OCI-LY1 (cell line): ENCODE measurements around the gene ERN2.

ENCODE experiments used
- H2AFZ ChIP-seq: fragments of 200-600 bp; sonication (generic), shearing (Covaris generic); 2 replicates; pipeline ENCODE4 v1.6.0; 2014; ENCODE audit warnings: antibody characterized with exemption, mild to moderate bottlenecking, low read length
- H3F3A ChIP-seq: fragments of 200-600 bp; sonication (generic), shearing (Covaris generic); 2 replicates; pipeline ENCODE4 v1.6.0; 2014; ENCODE audit warnings: mild to moderate bottlenecking, antibody characterized with exemption, low read length, moderate library complexity; ENCODE audit not compliant: insufficient read depth
- H3K27ac ChIP-seq: fragments of 200-600 bp; sonication (generic); 2 replicates; pipeline ENCODE4 v1.5.1; 2014; ENCODE audit warnings: low read length, mixed run types, mild to moderate bottlenecking, low read depth; ENCODE audit not compliant: poor library complexity, severe bottlenecking
- H3K27me3 ChIP-seq: fragments of 200-600 bp; sonication (generic); 2 replicates; pipeline ENCODE4 v1.6.0; 2014; ENCODE audit warnings: antibody characterized with exemption, mild to moderate bottlenecking, low read length, moderate library complexity; ENCODE audit not compliant: insufficient read depth
- H3K36me3 ChIP-seq: fragments of 200-600 bp; sonication (generic); 2 replicates; pipeline ENCODE4 v1.6.1; 2014; ENCODE audit warnings: mild to moderate bottlenecking, antibody characterized with exemption, low read length, moderate library complexity, mixed read lengths; ENCODE audit not compliant: insufficient read depth
- H3K4me1 ChIP-seq: fragments of 200-600 bp; sonication (generic); 2 replicates; pipeline ENCODE4 v1.5.1; 2014; ENCODE audit warnings: mild to moderate bottlenecking, low read length, moderate library complexity; ENCODE audit not compliant: insufficient read depth, severe bottlenecking
- H3K4me2 ChIP-seq: fragments of 200-600 bp; sonication (generic), shearing (Covaris generic); 2 replicates; pipeline ENCODE4 v1.6.1; 2014; ENCODE audit warnings: low read length
- H3K4me3 ChIP-seq: fragments of 200-600 bp; sonication (generic); 2 replicates; pipeline ENCODE4 v1.5.1; 2014; ENCODE audit warnings: low read length, low read depth, mild to moderate bottlenecking, mixed read lengths; ENCODE audit not compliant: poor library complexity, severe bottlenecking
- H3K79me2 ChIP-seq: fragments of 200-600 bp; shearing (Covaris generic); 2 replicates; pipeline ENCODE4 v1.6.1; 2016; ENCODE audit warnings: mixed run types, low read length, mixed read lengths; ENCODE audit not compliant: insufficient read depth
- H3K9ac ChIP-seq: fragments of 200-600 bp; sonication (generic), shearing (Covaris generic); 2 replicates; pipeline ENCODE4 v1.6.1; 2014; ENCODE audit warnings: mild to moderate bottlenecking, low read length, mixed read lengths
- H3K9me2 ChIP-seq: fragments of 200-600 bp; sonication (generic), shearing (Covaris generic); 2 replicates; pipeline ENCODE4 v1.6.1; 2014; ENCODE audit warnings: low read depth, mild to moderate bottlenecking, low read length, mixed read lengths
- H3K9me3 ChIP-seq: fragments of 200-600 bp; shearing (Covaris generic); 2 replicates; pipeline ENCODE4 v1.6.1; 2014; ENCODE audit warnings: low read length, mixed read lengths
- H4K20me1 ChIP-seq: fragments of 200-600 bp; sonication (generic), shearing (Covaris generic); 2 replicates; pipeline ENCODE4 v1.6.0; 2016; ENCODE audit warnings: mild to moderate bottlenecking, low read length; ENCODE audit not compliant: insufficient read depth
- CTCF ChIP-seq: fragments of 200-600 bp; sonication (generic), shearing (Covaris generic); IDR thresholded peaks from 2 replicates; pipeline ENCODE4 v1.5.1; 2017; ENCODE audit warnings: mild to moderate bottlenecking, antibody characterized with exemption, low read length, moderate library complexity, mixed read lengths
- EZH2 ChIP-seq: fragments of 200-600 bp; sonication (generic), shearing (Covaris generic); IDR thresholded peaks from 2 replicates; pipeline ENCODE4 v1.8.0; 2017; ENCODE audit warnings: borderline replicate concordance, mixed run types, mild to moderate bottlenecking, antibody characterized with exemption, low read length, moderate library complexity, mixed read lengths

Gene ERN2

GRCh38 chr16:23651943-23652468, 61.0 kb downstream of the ERN2 start:
- H3K4me2 ChIP-seq = no peak overlapping the region
- H3K79me2 ChIP-seq = peaks cover 9% of the 10 kb centered on the region
- H3K9me2 ChIP-seq = no peaks in the 10 kb centered on the region
- H3K27me3 ChIP-seq = no peaks in the 10 kb centered on the region
- no peaks in the 10 kb centered on the region for H3F3A ChIP-seq
- no peak overlapping the region for H3K27ac ChIP-seq
- no peak overlapping the region for H3K4me3 ChIP-seq
- H3K4me1 ChIP-seq = peaks cover 16% of the 10 kb centered on the region
- H2AFZ ChIP-seq = no peak overlapping the region
- H3K36me3 ChIP-seq = peaks cover 72% of the 10 kb centered on the region
- no peaks in the 10 kb centered on the region for H3K9me3 ChIP-seq
- TF ChIP-seq CTCF (no peak), EZH2 (no peak)
- H4K20me1 ChIP-seq = no peaks in the 10 kb centered on the region
- no peak overlapping the region for H3K9ac ChIP-seq

- no peaks in the 10 kb centered on the region for H3K27me3 ChIP-seq
- peaks cover 79% of the 10 kb centered on the region for H3K36me3 ChIP-seq
- TF ChIP-seq EZH2 (no peak), CTCF (no peak)
- H3K9ac ChIP-seq = no peak overlapping the region
- H4K20me1 ChIP-seq = no peaks in the 10 kb centered on the region
- H3K9me2 ChIP-seq = no peaks in the 10 kb centered on the region
- H2AFZ ChIP-seq = no peak overlapping the region
- peaks cover 18% of the 10 kb centered on the region for H3K79me2 ChIP-seq
- H3K4me2 ChIP-seq = no peak overlapping the region
- H3F3A ChIP-seq = no peaks in the 10 kb centered on the region
- no peak overlapping the region for H3K4me3 ChIP-seq
- peak overlapping the region; percentile 31 for H3K27ac ChIP-seq
- no peaks in the 10 kb centered on the region for H3K9me3 ChIP-seq
- H3K4me1 ChIP-seq = peaks cover 16% of the 10 kb centered on the region
Observed at GRCh38 chr16:23650674-23651416, 62.2 kb downstream of the ERN2 start.

- no peaks in the 10 kb centered on the region for H4K20me1 ChIP-seq
- TF ChIP-seq CTCF = no peak
- no peak for TF ChIP-seq EZH2
- H3K27ac ChIP-seq = peak overlapping the region; percentile 80
- no peaks in the 10 kb centered on the region for H3K27me3 ChIP-seq
- H3K9me3 ChIP-seq = no peaks in the 10 kb centered on the region
- peak overlapping the region; percentile 93 for H3K4me3 ChIP-seq
- no peaks in the 10 kb centered on the region for H3F3A ChIP-seq
- peaks cover 26% of the 10 kb centered on the region for H3K4me1 ChIP-seq
- H3K9ac ChIP-seq = peak overlapping the region; percentile 97
- H3K79me2 ChIP-seq = peaks cover 39% of the 10 kb centered on the region
- H3K4me2 ChIP-seq = peak overlapping the region; percentile 75
- H3K36me3 ChIP-seq = peaks cover 57% of the 10 kb centered on the region
- H2AFZ ChIP-seq = no peak overlapping the region
- no peaks in the 10 kb centered on the region for H3K9me2 ChIP-seq
Observed at GRCh38 chr16:23642246-23642774, 70.7 kb downstream of the ERN2 start.
